Thyroid gland (tissue), 4 donors: ENCODE data around the gene RGPD5.
"Not testable (repeated sequence)": the region's sequence is repeated elsewhere in the genome, so short reads cannot be mapped to it uniquely, and the experiment has no call there.

Source experiments
- POLR2A ChIP-seq, 2 donors: fragments of 450-650 bp; IDR thresholded peaks; one replicate each; pipeline ENCODE4 v1.6.1; 2017; ENCODE audit warnings: antibody characterized with exemption in 2 of 2, mild to moderate bottlenecking in 2 of 2, moderate library complexity in 1 of 2
- TF ChIP-seq, protein P1 (sequence below), 6 experiments: fragments of 200-600 bp in 3 of 6; fragments of 450-650 bp in 3 of 6; sonication (generic) in 3 of 6; IDR thresholded peaks; one replicate each; pipeline ENCODE4 v1.5.1; 2016 to 2019; ENCODE audit warnings: antibody characterized with exemption in 6 of 6, mild to moderate bottlenecking in 2 of 6, inconsistent platforms in 1 of 6, moderate library complexity in 1 of 6

DNA sequence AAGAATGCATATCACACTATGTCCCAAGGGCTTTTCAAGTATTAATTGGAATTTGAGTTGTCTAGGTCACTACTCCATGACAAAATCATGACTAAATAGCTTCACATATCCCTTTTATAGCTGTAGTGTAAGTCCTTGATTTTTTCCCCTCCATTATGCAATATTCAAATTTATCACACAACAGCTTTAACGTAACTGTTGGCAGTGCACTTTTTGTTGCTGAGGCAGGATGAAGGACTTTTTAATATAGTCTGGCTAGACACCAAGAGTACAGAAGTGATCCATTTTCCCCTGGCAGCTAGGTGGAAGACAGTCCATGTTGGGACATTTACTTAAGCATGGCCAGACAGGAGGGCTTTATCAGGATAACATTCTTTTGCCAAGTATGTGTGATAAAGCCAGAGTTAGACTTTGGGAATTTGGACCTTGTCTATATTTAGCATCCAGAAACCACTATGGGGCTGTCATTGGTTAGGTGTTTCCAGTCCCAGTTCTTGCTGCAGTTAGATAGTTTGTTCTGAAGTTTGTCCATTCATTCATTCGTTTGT, 11.6 kb upstream of the RGPD5 start:
- TF ChIP-seq, protein P1, sequence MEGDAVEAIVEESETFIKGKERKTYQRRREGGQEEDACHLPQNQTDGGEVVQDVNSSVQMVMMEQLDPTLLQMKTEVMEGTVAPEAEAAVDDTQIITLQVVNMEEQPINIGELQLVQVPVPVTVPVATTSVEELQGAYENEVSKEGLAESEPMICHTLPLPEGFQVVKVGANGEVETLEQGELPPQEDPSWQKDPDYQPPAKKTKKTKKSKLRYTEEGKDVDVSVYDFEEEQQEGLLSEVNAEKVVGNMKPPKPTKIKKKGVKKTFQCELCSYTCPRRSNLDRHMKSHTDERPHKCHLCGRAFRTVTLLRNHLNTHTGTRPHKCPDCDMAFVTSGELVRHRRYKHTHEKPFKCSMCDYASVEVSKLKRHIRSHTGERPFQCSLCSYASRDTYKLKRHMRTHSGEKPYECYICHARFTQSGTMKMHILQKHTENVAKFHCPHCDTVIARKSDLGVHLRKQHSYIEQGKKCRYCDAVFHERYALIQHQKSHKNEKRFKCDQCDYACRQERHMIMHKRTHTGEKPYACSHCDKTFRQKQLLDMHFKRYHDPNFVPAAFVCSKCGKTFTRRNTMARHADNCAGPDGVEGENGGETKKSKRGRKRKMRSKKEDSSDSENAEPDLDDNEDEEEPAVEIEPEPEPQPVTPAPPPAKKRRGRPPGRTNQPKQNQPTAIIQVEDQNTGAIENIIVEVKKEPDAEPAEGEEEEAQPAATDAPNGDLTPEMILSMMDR (IDR thresholded peaks at IDR 0.05) = not testable (repeated sequence)
- TF ChIP-seq POLR2A (IDR thresholded peaks at IDR 0.05) = not testable (repeated sequence)
